Gastroesophageal sphincter (tissue), 3 donors: ENCODE measurements around the gene NR2C2.

Experiments used
- EP300 ChIP-seq: sonication (generic); formaldehyde crosslinking; IDR thresholded peaks from one replicate; pipeline ENCODE4 v1.6.1; 2017; ENCODE audit warnings: antibody characterized with exemption, mild to moderate bottlenecking
- POLR2A ChIP-seq, 2 donors: fragments of 450-650 bp; IDR thresholded peaks; one replicate each; pipeline ENCODE4 v1.6.1; 2017; ENCODE audit warnings: antibody characterized with exemption in 2 of 2, mild to moderate bottlenecking in 2 of 2, moderate library complexity in 1 of 2
- POLR2AphosphoS5 ChIP-seq: sonication (generic); formaldehyde crosslinking; IDR thresholded peaks from one replicate; pipeline ENCODE4 v1.6.1; 2017; ENCODE audit warnings: antibody characterized with exemption
- TF ChIP-seq, protein P1 (sequence below), 4 experiments: fragments of 200-600 bp in 2 of 4; fragments of 450-650 bp in 2 of 4; sonication (generic) in 1 of 4; IDR thresholded peaks; one replicate each; pipeline ENCODE4 v1.5.1; 2017 to 2019; ENCODE audit warnings: antibody characterized with exemption in 4 of 4, mild to moderate bottlenecking in 2 of 4, moderate library complexity in 2 of 4

DNA sequence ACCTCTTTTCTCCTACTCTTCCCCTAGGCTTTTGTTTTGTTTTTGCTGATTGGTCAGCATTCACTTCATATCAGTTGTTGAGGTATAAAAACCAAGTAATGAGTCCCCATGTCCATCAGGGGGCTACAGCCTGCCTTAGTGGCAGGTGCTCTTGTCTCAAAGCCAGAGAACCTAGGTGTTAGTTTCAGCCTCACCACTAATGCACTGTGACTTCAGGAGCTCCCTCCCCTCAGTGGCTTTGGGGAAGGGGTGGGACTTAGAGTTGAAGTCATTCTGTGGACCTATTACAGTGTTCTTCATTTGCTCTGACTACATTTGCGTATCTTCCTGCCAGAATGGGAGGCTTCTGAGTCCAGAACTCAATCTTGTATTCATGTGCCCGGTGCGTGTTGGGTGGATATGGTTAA is 41.6 kb downstream of the NR2C2 start:
- TF ChIP-seq, protein P1, sequence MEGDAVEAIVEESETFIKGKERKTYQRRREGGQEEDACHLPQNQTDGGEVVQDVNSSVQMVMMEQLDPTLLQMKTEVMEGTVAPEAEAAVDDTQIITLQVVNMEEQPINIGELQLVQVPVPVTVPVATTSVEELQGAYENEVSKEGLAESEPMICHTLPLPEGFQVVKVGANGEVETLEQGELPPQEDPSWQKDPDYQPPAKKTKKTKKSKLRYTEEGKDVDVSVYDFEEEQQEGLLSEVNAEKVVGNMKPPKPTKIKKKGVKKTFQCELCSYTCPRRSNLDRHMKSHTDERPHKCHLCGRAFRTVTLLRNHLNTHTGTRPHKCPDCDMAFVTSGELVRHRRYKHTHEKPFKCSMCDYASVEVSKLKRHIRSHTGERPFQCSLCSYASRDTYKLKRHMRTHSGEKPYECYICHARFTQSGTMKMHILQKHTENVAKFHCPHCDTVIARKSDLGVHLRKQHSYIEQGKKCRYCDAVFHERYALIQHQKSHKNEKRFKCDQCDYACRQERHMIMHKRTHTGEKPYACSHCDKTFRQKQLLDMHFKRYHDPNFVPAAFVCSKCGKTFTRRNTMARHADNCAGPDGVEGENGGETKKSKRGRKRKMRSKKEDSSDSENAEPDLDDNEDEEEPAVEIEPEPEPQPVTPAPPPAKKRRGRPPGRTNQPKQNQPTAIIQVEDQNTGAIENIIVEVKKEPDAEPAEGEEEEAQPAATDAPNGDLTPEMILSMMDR (IDR thresholded peaks at IDR 0.05), result no peak
- TF ChIP-seq POLR2A (IDR thresholded peaks at IDR 0.05) (no peak), POLR2AphosphoS5 (no peak), EP300 (no peak)
